ENCODE data around the gene HOXC11.

Gene HOXC11

GRCh38 chr12:53995378-53996239 is 22.7 kb downstream of the HOXC11 start:
- H3K4me3 ChIP-seq (ENCODE audit: low read depth, low read length), result no peak overlapping the region
- no peak for TF ChIP-seq CTCF (IDR thresholded peaks at IDR 0.05; ENCODE audit: low read depth, low read length)

- TF ChIP-seq CTCF (IDR thresholded peaks at IDR 0.05; ENCODE audit: low read depth, low read length), result no peak
- no peak overlapping the region for H3K4me3 ChIP-seq (ENCODE audit: low read depth, low read length)
Observed at GRCh38 chr12:53996240-53997203, 23.6 kb downstream of the HOXC11 start.

- no peak for TF ChIP-seq CTCF (IDR thresholded peaks at IDR 0.05; ENCODE audit: low read depth, low read length)
- H3K4me3 ChIP-seq (ENCODE audit: low read depth, low read length), result no peak overlapping the region
Observed at GRCh38 chr12:53997204-53998109, 24.5 kb downstream of the HOXC11 start.

- TF ChIP-seq CTCF (IDR thresholded peaks at IDR 0.05; ENCODE audit: low read depth, low read length), result no peak
- no peak overlapping the region for H3K4me3 ChIP-seq (ENCODE audit: low read depth, low read length)
Observed at GRCh38 chr12:53998110-53998899, 25.4 kb downstream of the HOXC11 start.

- no peak for TF ChIP-seq CTCF (IDR thresholded peaks at IDR 0.05; ENCODE audit: low read depth, low read length)
- no peak overlapping the region for H3K4me3 ChIP-seq (ENCODE audit: low read depth, low read length)
Observed at GRCh38 chr12:53998900-53999236, 25.9 kb downstream of the HOXC11 start.

- no peak for TF ChIP-seq CTCF (IDR thresholded peaks at IDR 0.05; ENCODE audit: low read depth, low read length)
- no peak overlapping the region for H3K4me3 ChIP-seq (ENCODE audit: low read depth, low read length)
Observed at GRCh38 chr12:53999559-54000115, 26.7 kb downstream of the HOXC11 start.

Measured in WI38 (cell line).